H9 (cell line): ENCODE results near the gene MCM8. TPM values are rescaled to one million over a fixed set of nuclear protein-coding genes. Genes with fewer than 3 reads are reported as not detected.

Experiments used
- DNase-seq: peaks from one replicate; pipeline ENCODE4 v3.0.0-alpha.2; 2017
- H2AFZ ChIP-seq: one replicate; pipeline ENCODE4 v1.6.1; 2013; ENCODE audit warnings: mild to moderate bottlenecking, low read length, control low read depth, moderate library complexity
- H2AK5ac ChIP-seq: 2 replicates; pipeline ENCODE4 v1.6.1; 2013; ENCODE audit warnings: low read length, control low read depth, mixed read lengths; ENCODE audit not compliant: insufficient read length
- H2BK120ac ChIP-seq: one replicate; pipeline ENCODE4 v1.6.1; 2013; ENCODE audit warnings: low read depth, mild to moderate bottlenecking, low read length, control low read depth, inconsistent platforms; ENCODE audit not compliant: poor library complexity, severe bottlenecking
- H2BK12ac ChIP-seq: 2 replicates; pipeline ENCODE4 v1.6.1; 2013; ENCODE audit warnings: low read length, control low read depth, mixed read lengths, low read depth; ENCODE audit not compliant: insufficient read length
- H2BK15ac ChIP-seq: 2 replicates; pipeline ENCODE4 v1.6.1; 2013; ENCODE audit warnings: low read depth, low read length, control low read depth
- H2BK20ac ChIP-seq: one replicate; pipeline ENCODE4 v1.6.1; 2013; ENCODE audit warnings: low read depth, mild to moderate bottlenecking, low read length, control low read depth, inconsistent platforms; ENCODE audit not compliant: poor library complexity, severe bottlenecking
- H2BK5ac ChIP-seq: 2 replicates; pipeline ENCODE4 v1.6.1; 2013; ENCODE audit warnings: low read length, control low read depth, mixed read lengths; ENCODE audit not compliant: insufficient read length
- H3K14ac ChIP-seq: 2 replicates; pipeline ENCODE4 v1.6.1; 2013; ENCODE audit warnings: low read length, control low read depth; ENCODE audit not compliant: insufficient read depth
- H3K18ac ChIP-seq: 2 replicates; pipeline ENCODE4 v1.6.1; 2013; ENCODE audit warnings: low read depth, mild to moderate bottlenecking, mixed read lengths, low read length, control low read depth; ENCODE audit not compliant: insufficient read length
- H3K23ac ChIP-seq: 2 replicates; pipeline ENCODE4 v1.6.1; 2013; ENCODE audit warnings: low read length, control low read depth, mixed read lengths, low read depth; ENCODE audit not compliant: insufficient read length
- H3K23me2 ChIP-seq: 2 replicates; pipeline ENCODE4 v1.6.1; 2013; ENCODE audit warnings: low read depth, mild to moderate bottlenecking, mixed read lengths, low read length, control low read depth; ENCODE audit not compliant: insufficient read length, poor library complexity, severe bottlenecking
- H3K27ac ChIP-seq: 2 replicates; pipeline ENCODE4 v1.5.1; 2013; ENCODE audit warnings: low read length, control low read depth, mixed read lengths, low read depth; ENCODE audit not compliant: insufficient read length
- H3K27me3 ChIP-seq: 2 replicates; pipeline ENCODE4 v1.6.1; 2013; ENCODE audit warnings: low read length, control low read depth, inconsistent platforms; ENCODE audit not compliant: insufficient read depth
- H3K4ac ChIP-seq: 2 replicates; pipeline ENCODE4 v1.6.1; 2013; ENCODE audit warnings: low read depth, mild to moderate bottlenecking, control low read depth, inconsistent platforms, low read length, moderate library complexity
- H3K4me1 ChIP-seq: 2 replicates; pipeline ENCODE4 v1.6.1; 2013; ENCODE audit warnings: low read length, control low read depth, inconsistent platforms; ENCODE audit not compliant: insufficient read depth
- H3K4me2 ChIP-seq: 2 replicates; pipeline ENCODE4 v1.6.1; 2013; ENCODE audit warnings: low read length, control low read depth, mixed read lengths; ENCODE audit not compliant: insufficient read length, insufficient read depth
- H3K56ac ChIP-seq: 2 replicates; pipeline ENCODE4 v1.6.1; 2013; ENCODE audit warnings: low read depth, mild to moderate bottlenecking, mixed read lengths, low read length, control low read depth; ENCODE audit not compliant: insufficient read length
- H3K79me1 ChIP-seq: 2 replicates; pipeline ENCODE4 v1.6.1; 2013; ENCODE audit warnings: low read depth, mild to moderate bottlenecking, moderate library complexity, low read length, control low read depth, inconsistent platforms; ENCODE audit not compliant: insufficient read depth, poor library complexity, severe bottlenecking
- H3K79me2 ChIP-seq: 2 replicates; pipeline ENCODE4 v1.6.1; 2013; ENCODE audit warnings: low read length, control low read depth, inconsistent platforms; ENCODE audit not compliant: insufficient read depth
- H3K9ac ChIP-seq: 2 replicates; pipeline ENCODE4 v1.6.1; 2013; ENCODE audit warnings: low read length, control low read depth, mixed read lengths; ENCODE audit not compliant: insufficient read length; ENCODE audit errors: extremely low read depth
- H3K9me3 ChIP-seq: one replicate; pipeline ENCODE4 v1.6.1; 2013; ENCODE audit warnings: low read depth, low read length, inconsistent platforms; ENCODE audit not compliant: control insufficient read depth
- H3T11ph ChIP-seq: one replicate; pipeline ENCODE4 v1.6.1; 2013; ENCODE audit warnings: mild to moderate bottlenecking, low read length, control low read depth, inconsistent platforms
- H4K20me1 ChIP-seq: one replicate; pipeline ENCODE4 v1.6.1; 2013; ENCODE audit not compliant: control insufficient read depth, insufficient read length, insufficient read depth
- H4K5ac ChIP-seq: 2 replicates; pipeline ENCODE4 v1.6.1; 2013; ENCODE audit warnings: low read depth, mild to moderate bottlenecking, mixed read lengths, low read length, control low read depth; ENCODE audit not compliant: insufficient read length
- H4K8ac ChIP-seq: replicated peaks from 2 replicates; pipeline ENCODE4 v1.6.1; 2013; ENCODE audit warnings: low read length, control low read depth, mixed read lengths, low read depth; ENCODE audit not compliant: insufficient read length
- H4K91ac ChIP-seq: 2 replicates; pipeline ENCODE4 v1.6.1; 2013; ENCODE audit warnings: low read depth, mild to moderate bottlenecking, moderate library complexity, mixed read lengths, low read length, control low read depth; ENCODE audit not compliant: insufficient read length
- H3K27ac Mint-ChIP-seq, 3 experiments: 2 replicates in 2 of 3; 3 replicates in 1 of 3; pipeline ENCODE4 v1.8.0; 2020 to 2021; ENCODE audit warnings: mixed read lengths in 3 of 3, mild to moderate bottlenecking in 1 of 3, moderate library complexity in 1 of 3
- H3K27me3 Mint-ChIP-seq: 2 replicates; pipeline ENCODE4 v1.8.0; 2021; ENCODE audit warnings: low read depth, mild to moderate bottlenecking, moderate library complexity, mixed read lengths
- H3K36me3 Mint-ChIP-seq, 3 experiments: 2 replicates in 2 of 3; 3 replicates in 1 of 3; pipeline ENCODE4 v1.8.0; 2020 to 2021; ENCODE audit warnings: low read depth in 3 of 3, mixed read lengths in 3 of 3; ENCODE audit not compliant: insufficient read depth in 1 of 3
- H3K4me1 Mint-ChIP-seq, 2 experiments: 2 replicates each; pipeline ENCODE4 v1.8.0; 2020; ENCODE audit warnings: mixed read lengths in 2 of 2
- H3K4me3 Mint-ChIP-seq, 2 experiments: 2 replicates in 1 of 2; 3 replicates in 1 of 2; pipeline ENCODE4 v1.8.0; 2020 to 2021; ENCODE audit warnings: mild to moderate bottlenecking in 2 of 2, mixed read lengths in 2 of 2, moderate library complexity in 1 of 2
- H3K9me3 Mint-ChIP-seq, 2 experiments: 2 replicates in 1 of 2; 3 replicates in 1 of 2; pipeline ENCODE4 v1.8.0; 2020; ENCODE audit warnings: mild to moderate bottlenecking in 2 of 2, mixed read lengths in 2 of 2, moderate library complexity in 1 of 2
- WGBS: extraction: QIAGEN DNeasy Blood & Tissue Kit; methylation state at CpG from one replicate; pipeline ENCODE4 v1.1.7; 2013; ENCODE audit warnings: missing lambda C conversion rate, low lambda C conversion rate, mixed read lengths; ENCODE audit not compliant: insufficient read length; ENCODE audit errors: extremely low coverage; 5-methylcytosine and 5-hydroxymethylcytosine counted together
- total RNA-seq: library from RNA; stranded (reverse); gene quantifications from 2 replicates; pipeline ENCODE4 v1.2.1, GENCODE V29; 2021
- TF ChIP-seq, protein P1 (sequence below): fragments of 200-600 bp; sonication (generic); conservative IDR thresholded peaks from 3 replicates; pipeline ENCODE4 v1.8.0; 2021; ENCODE audit warnings: antibody characterized with exemption, mild to moderate bottlenecking

Gene MCM8
- total RNA-seq, 1 experiment from 2014 or later, result 32.2 TPM

DNA sequence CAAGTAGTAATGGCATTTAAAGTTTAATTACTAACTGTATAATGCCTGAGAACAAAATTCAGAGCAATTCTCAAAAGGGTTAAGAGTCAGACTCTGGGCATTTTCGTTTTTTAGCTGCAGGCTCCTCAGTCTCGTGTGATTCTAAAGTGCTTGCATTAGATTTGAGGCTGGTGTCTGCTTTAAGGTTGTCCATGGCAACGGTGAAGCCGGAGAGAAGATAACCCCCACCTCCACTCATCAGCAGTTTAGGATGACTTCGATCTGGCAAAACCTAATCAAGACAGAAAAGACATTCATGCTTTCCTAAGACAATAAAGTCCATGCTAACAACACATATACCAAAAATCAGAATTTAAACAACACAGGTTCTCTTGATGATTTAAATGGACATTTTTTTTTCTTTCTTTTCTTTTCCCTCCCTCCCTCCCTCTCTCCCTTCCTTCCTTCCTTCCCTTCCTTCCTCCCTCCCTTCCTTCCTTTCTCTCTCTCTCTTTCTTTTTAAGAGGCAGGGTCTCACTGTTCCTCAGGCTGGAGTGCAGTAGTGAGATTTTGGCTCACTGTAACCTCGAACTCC is 11.9 kb upstream of the MCM8 start:
- no peaks in the 10 kb centered on the region for H3K9me3 Mint-ChIP-seq
- TF ChIP-seq, protein P1, sequence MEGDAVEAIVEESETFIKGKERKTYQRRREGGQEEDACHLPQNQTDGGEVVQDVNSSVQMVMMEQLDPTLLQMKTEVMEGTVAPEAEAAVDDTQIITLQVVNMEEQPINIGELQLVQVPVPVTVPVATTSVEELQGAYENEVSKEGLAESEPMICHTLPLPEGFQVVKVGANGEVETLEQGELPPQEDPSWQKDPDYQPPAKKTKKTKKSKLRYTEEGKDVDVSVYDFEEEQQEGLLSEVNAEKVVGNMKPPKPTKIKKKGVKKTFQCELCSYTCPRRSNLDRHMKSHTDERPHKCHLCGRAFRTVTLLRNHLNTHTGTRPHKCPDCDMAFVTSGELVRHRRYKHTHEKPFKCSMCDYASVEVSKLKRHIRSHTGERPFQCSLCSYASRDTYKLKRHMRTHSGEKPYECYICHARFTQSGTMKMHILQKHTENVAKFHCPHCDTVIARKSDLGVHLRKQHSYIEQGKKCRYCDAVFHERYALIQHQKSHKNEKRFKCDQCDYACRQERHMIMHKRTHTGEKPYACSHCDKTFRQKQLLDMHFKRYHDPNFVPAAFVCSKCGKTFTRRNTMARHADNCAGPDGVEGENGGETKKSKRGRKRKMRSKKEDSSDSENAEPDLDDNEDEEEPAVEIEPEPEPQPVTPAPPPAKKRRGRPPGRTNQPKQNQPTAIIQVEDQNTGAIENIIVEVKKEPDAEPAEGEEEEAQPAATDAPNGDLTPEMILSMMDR, result no peak

More for the DNA sequence above, 11.9 kb upstream of the MCM8 start:
- no peak overlapping the region for H2BK15ac ChIP-seq
- no peak overlapping the region for H3K4ac ChIP-seq
- Mint-ChIP-seq H3K27ac (no peak overlapping the region; a peak in 1 of 7 replicates), H3K4me1 (0 out of 4 replicates have a peak, but pooled peaks cover 0 to 2% of the 10 kb centered on the region in 2 experiments), H3K36me3 (peaks cover 13 to 57% (median 46%) of the 10 kb centered on the region in 3 experiments; a peak in 6 of 7 replicates), H3K4me3 (no peak overlapping the region), H3K27me3 (no peaks in the 10 kb centered on the region)
- no peak overlapping the region for H3K9ac ChIP-seq
- H3K56ac ChIP-seq, result no peak overlapping the region
- H3K4me2 ChIP-seq, result no peak overlapping the region
- H3K27me3 ChIP-seq, result no peaks in the 10 kb centered on the region
- no peak overlapping the region for H2AK5ac ChIP-seq
- H2BK5ac ChIP-seq, result no peak overlapping the region
- H3T11ph ChIP-seq, result no peak overlapping the region
- no peak overlapping the region for H2BK120ac ChIP-seq
- no peak overlapping the region for H2BK20ac ChIP-seq
- H3K79me2 ChIP-seq, result no peaks in the 10 kb centered on the region
- H3K23ac ChIP-seq, result no peak overlapping the region
- no peaks in the 10 kb centered on the region for H3K23me2 ChIP-seq
- H4K20me1 ChIP-seq, result no peaks in the 10 kb centered on the region
- no peak overlapping the region for H2BK12ac ChIP-seq
- no peaks in the 10 kb centered on the region for H3K79me1 ChIP-seq
- H3K27ac ChIP-seq, result no peak overlapping the region
- H2AFZ ChIP-seq, result no peak overlapping the region
- H3K18ac ChIP-seq, result no peak overlapping the region
- no peak overlapping the region for H4K8ac ChIP-seq
- no CpG with 5 or more reads among the region's 6 CpGs for WGBS
- no peak overlapping the region for H4K91ac ChIP-seq
- H4K5ac ChIP-seq, result no peak overlapping the region
- H3K9me3 ChIP-seq, result no peaks in the 10 kb centered on the region
- no peak for DNase-seq
- H3K4me1 ChIP-seq, result no peaks in the 10 kb centered on the region
- no peak overlapping the region for H3K14ac ChIP-seq
